Astrocyte of the cerebellum (primary cell): ENCODE measurements around the gene KCNAB2.

Experiments
- DNase-seq: peaks from one replicate; pipeline ENCODE4 v3.0.0-alpha.2; 2011; ENCODE audit warnings: low read depth
- H3K4me3 ChIP-seq: 2 replicates; pipeline ENCODE4 v1.5.1; 2011; ENCODE audit warnings: mild to moderate bottlenecking, low read depth, low read length, moderate library complexity
- in situ Hi-C: cut with HindIII; loops from 2 replicates; pipeline ENCODE4 v1.10.0; 2017; ENCODE audit warnings: low sequenced_read_pairs
- TF ChIP-seq, protein P1 (sequence below): IDR thresholded peaks from 2 replicates; pipeline ENCODE4 v1.5.1; 2012; ENCODE audit warnings: low read length, low read depth, moderate library complexity, mild to moderate bottlenecking; ENCODE audit errors: missing control alignments

The KCNAB2 gene

DNA sequence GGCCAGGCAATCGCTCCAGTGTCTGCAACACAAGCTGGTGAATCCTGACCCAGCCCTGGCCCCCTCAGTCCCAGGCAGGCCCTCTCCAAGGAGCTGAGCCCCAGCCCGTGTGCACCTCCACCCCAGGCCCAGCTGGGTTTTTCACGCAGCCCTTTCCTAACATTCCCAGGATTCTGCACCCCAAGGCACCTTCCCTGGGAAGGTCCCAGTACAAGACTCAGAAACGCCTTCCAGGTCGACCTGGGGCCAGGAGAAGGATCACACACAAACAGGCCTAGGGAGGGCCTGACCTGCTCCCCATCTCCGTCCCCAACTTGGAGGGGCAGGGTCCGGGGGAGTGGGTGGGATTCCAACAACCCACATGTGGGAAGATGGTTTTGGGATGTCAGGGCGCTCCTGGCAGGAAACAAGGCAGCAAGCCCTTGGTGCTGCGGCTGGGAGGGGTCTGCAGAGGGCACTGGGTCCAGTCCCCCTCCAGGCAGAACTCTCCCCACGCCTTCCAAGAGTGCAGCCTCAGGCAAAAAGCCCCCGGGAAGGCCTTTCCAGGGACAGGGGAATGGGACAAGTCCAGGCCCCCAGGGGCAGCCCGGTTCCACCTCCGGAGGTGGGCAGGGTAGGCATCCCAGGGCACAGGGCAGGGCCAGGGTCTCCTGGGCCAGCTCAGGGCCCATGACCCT lies 58.3 kb downstream of the KCNAB2 start:
- TF ChIP-seq, protein P1, sequence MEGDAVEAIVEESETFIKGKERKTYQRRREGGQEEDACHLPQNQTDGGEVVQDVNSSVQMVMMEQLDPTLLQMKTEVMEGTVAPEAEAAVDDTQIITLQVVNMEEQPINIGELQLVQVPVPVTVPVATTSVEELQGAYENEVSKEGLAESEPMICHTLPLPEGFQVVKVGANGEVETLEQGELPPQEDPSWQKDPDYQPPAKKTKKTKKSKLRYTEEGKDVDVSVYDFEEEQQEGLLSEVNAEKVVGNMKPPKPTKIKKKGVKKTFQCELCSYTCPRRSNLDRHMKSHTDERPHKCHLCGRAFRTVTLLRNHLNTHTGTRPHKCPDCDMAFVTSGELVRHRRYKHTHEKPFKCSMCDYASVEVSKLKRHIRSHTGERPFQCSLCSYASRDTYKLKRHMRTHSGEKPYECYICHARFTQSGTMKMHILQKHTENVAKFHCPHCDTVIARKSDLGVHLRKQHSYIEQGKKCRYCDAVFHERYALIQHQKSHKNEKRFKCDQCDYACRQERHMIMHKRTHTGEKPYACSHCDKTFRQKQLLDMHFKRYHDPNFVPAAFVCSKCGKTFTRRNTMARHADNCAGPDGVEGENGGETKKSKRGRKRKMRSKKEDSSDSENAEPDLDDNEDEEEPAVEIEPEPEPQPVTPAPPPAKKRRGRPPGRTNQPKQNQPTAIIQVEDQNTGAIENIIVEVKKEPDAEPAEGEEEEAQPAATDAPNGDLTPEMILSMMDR: no peak
- no peak overlapping the region for H3K4me3 ChIP-seq
- in situ Hi-C loops: no loop called here
- no peak for DNase-seq

DNA sequence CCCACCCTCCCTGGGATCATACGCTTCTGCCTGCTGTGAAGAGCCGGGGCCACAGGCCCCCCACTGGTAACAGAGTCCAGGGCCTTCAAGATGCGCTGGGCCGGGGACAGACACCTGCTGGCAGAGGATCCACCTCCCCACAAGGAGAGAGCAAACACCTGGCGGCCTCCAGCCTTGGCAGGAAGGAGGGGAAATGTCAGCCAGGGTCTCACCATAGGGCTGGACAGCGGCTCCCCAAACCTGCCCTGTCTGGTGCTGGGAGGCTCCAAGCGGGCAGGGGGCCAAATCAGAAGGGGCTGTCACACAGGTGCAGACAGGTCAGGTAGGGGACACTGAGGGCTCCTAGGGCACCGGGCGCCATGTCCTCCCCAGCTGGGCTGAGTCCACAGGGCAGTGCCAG lies 58.9 kb downstream of the KCNAB2 start:
- no peak for DNase-seq
- TF ChIP-seq, protein P1: no peak
- in situ Hi-C loops: no loop called here
- H3K4me3 ChIP-seq: no peak overlapping the region

DNA sequence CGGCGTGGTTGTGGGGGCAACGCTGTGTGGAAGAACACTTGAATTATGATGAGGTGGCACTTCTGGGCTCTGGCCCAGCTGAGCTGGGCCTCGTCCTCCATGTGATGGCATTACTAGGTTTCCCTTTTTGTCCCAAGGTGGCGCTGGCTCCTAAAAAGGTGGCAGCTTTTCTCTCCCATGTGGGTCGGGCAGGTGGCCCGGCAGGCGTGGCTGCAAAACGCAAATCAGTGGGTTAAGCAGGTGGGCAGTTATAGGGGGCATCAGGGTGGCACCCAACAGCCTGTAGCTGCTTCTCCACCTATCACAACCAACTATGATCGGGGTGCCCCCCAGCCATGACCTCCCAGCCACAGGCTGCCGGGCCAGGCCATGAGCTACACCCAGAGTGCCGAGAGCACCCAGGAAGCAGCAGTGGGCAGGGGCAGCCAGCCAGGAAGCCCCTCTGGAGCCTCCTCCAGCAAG lies 59.6 kb downstream of the KCNAB2 start:
- in situ Hi-C loops: no loop called here
- no peak for DNase-seq
- H3K4me3 ChIP-seq: no peak overlapping the region
- TF ChIP-seq, protein P1: no peak

DNA sequence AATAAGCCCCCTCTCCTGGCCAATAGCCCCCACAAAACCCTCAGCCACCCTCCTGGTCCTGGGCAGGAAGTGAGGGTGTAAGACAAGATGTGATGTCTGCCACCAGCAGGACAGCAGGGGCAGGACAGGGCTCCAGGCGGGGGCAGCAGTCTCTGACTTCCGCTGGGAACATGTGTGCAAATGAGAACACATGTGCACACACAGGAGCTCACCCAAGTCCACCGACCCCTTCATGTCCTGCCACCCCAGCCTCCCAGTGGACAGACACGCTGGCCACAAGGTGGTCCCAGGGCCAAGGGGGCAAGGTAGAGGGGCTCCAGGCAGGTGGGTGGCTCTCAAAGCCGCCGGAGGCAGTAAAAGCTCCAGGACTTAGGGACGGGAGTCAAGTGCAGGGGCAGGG lies 60.1 kb downstream of the KCNAB2 start:
- TF ChIP-seq, protein P1: no peak
- no peak for DNase-seq
- H3K4me3 ChIP-seq: no peak overlapping the region
- in situ Hi-C loops: no loop called here

DNA sequence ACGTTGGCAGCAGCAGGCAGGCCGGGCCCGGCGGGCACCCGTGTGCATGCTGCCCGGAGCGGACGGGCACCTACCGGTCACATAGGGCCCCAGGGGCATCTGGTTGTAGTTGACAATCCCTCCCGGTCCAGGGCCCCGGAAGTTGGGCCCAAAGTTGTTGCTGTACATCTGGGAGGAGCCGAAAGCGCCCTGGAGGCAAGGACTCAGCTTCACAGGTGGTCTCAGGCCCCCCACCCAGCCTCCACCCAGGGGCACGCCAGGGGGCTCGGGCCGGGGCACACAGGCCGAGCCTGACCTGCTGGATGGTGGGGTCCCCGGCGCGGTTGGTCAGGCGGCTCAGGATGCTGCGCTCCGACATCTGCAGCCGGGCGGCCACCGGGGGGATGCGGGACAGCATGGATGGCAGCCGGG lies 60.6 kb downstream of the KCNAB2 start:
- in situ Hi-C loops: no loop called here
- TF ChIP-seq, protein P1: no peak
- H3K4me3 ChIP-seq: no peak overlapping the region
- DNase-seq: no peak

DNA sequence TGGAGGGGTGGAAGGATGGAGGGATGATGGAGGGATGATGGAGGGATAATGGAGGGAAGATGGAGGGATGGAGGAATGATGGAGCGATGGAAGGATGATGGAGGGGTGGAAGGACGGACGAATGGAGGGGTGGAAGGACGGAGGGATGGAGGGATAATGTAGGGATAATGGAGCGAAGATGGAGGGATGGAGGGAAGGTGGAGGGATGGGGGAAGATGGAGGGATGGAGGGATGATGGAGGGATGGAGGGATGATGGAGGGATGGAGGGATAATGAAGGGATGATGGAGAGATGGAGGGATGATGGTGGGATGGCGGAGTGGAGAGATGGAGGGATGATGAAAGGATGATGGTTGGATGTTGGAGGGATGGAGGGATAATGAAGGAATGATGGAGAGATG lies 61.3 kb downstream of the KCNAB2 start:
- DNase-seq: no peak
- no peak overlapping the region for H3K4me3 ChIP-seq
- in situ Hi-C loops: no loop called here
- TF ChIP-seq, protein P1: no peak
